ENCODE results near the gene WASHC2C. TPM values are rescaled to one million over a fixed set of nuclear protein-coding genes. Genes with fewer than 3 reads are reported as not detected.
"Not testable (repeated sequence)": the region's sequence is repeated elsewhere in the genome, so short reads cannot be mapped to it uniquely, and the experiment has no call there.

The WASHC2C gene
- total RNA-seq, 1 experiment from 2014 or later: 16.1 TPM

DNA sequence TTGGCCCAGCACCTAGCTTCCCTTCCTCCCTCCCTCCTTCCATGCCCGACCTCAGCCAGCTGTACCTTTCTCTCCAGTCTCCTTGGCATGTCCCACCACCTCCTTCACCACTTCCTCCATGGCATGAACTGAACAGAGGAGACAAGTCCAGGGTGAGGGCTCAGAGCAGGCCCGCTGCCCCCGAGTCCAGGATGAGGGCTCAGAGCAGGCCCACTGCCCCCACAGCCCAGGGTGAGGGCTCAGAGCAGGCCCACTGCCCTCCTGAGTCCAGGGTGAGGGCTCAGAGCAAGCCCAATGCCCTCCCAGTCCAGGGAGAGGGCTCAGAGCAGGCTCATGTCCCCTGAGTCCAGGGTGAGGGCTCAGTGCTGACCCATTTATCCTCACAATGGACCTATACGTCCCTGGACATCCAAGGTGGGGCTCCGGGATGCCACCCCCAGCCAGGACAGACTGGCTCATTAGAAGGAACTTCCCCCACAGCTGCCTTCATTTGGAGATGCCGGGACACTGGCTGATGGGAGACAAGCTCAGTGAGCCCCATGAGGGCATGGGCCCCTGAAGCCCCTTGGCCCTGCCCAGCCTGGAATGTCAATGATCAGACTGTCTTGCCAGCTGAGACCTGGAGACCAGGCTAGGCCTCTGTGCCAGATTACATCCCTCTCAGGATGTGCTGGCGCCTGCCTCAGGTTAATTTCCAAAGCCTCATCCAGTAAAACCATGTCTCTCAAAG, 90.2 kb downstream of the WASHC2C start:
- no peaks in the 10 kb centered on the region for H4K20me1 ChIP-seq (ENCODE audit: low read length)
- ChIA-PET POLR2A (ENCODE audit: unreplicated experiment) (no interaction called here), CTCF (no interaction called here)
- H3F3A ChIP-seq (ENCODE audit: low read length, unreplicated experiment): no peaks in the 10 kb centered on the region
- TF ChIP-seq EZH2phosphoT487 (IDR thresholded peaks at IDR 0.05; ENCODE audit: borderline replicate concordance, low read length): no peak
- TF ChIP-seq, protein P1, sequence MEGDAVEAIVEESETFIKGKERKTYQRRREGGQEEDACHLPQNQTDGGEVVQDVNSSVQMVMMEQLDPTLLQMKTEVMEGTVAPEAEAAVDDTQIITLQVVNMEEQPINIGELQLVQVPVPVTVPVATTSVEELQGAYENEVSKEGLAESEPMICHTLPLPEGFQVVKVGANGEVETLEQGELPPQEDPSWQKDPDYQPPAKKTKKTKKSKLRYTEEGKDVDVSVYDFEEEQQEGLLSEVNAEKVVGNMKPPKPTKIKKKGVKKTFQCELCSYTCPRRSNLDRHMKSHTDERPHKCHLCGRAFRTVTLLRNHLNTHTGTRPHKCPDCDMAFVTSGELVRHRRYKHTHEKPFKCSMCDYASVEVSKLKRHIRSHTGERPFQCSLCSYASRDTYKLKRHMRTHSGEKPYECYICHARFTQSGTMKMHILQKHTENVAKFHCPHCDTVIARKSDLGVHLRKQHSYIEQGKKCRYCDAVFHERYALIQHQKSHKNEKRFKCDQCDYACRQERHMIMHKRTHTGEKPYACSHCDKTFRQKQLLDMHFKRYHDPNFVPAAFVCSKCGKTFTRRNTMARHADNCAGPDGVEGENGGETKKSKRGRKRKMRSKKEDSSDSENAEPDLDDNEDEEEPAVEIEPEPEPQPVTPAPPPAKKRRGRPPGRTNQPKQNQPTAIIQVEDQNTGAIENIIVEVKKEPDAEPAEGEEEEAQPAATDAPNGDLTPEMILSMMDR (conservative IDR thresholded peaks at IDR 0.05; ENCODE audit: low read depth, low read length): no peak
- TF ChIP-seq EZH2 (IDR thresholded peaks at IDR 0.05; ENCODE audit: low read length, unreplicated experiment): no peak
- DNase-seq (no peak), ATAC-seq (no peak)
- H3K9me3 ChIP-seq (ENCODE audit: low read length): no peaks in the 10 kb centered on the region
- H3K4me2 ChIP-seq (ENCODE audit: low read length): no peak overlapping the region
- H3K79me2 ChIP-seq (ENCODE audit: low read length): no peaks in the 10 kb centered on the region
- no peaks in the 10 kb centered on the region for H3K36me3 ChIP-seq (ENCODE audit: low read depth, low read length)
- no peaks in the 10 kb centered on the region for H3K27me3 ChIP-seq (ENCODE audit: low read length)
- no TSS peak for BruUV-seq (replicated peaks)
- no peak overlapping the region for H3K9ac ChIP-seq (ENCODE audit: low read length)
- no peaks in the 10 kb centered on the region for H3K9me2 ChIP-seq (replicated peaks; ENCODE audit: low read length)
- H3K27ac ChIP-seq (ENCODE audit: low read length): no peak overlapping the region
- intact Hi-C loops (cut with micrococcal nuclease): no loop called here
- H2AFZ ChIP-seq (ENCODE audit: low read length): no peak overlapping the region
- H3K4me3 ChIP-seq (ENCODE audit: low read length): no peak overlapping the region
- no peaks in the 10 kb centered on the region for H3K4me1 ChIP-seq (ENCODE audit: insufficient read depth, low read length)

- no peak overlapping the region for H3K9ac ChIP-seq (ENCODE audit: low read length)
- no TSS peak for BruUV-seq (replicated peaks)
- H3K36me3 ChIP-seq (ENCODE audit: low read depth, low read length): no peaks in the 10 kb centered on the region
- DNase-seq: no peak
- no peaks in the 10 kb centered on the region for H3K9me2 ChIP-seq (replicated peaks; ENCODE audit: low read length)
- ChIA-PET CTCF (no interaction called here), POLR2A (ENCODE audit: unreplicated experiment) (no interaction called here)
- no peak for TF ChIP-seq EZH2 (IDR thresholded peaks at IDR 0.05; ENCODE audit: low read length, unreplicated experiment)
- TF ChIP-seq, protein P1 (conservative IDR thresholded peaks at IDR 0.05; ENCODE audit: low read depth, low read length): no peak
- TF ChIP-seq EZH2phosphoT487 (IDR thresholded peaks at IDR 0.05; ENCODE audit: borderline replicate concordance, low read length): no peak
- intact Hi-C loops (cut with micrococcal nuclease): no loop called here
- no peaks in the 10 kb centered on the region for H4K20me1 ChIP-seq (ENCODE audit: low read length)
- H3K4me1 ChIP-seq (ENCODE audit: insufficient read depth, low read length): no peaks in the 10 kb centered on the region
- no peak overlapping the region for H3K27ac ChIP-seq (ENCODE audit: low read length)
- no peak overlapping the region for H3K4me2 ChIP-seq (ENCODE audit: low read length)
- no peaks in the 10 kb centered on the region for H3K79me2 ChIP-seq (ENCODE audit: low read length)
- H2AFZ ChIP-seq (ENCODE audit: low read length): no peak overlapping the region
- H3F3A ChIP-seq (ENCODE audit: low read length, unreplicated experiment): no peaks in the 10 kb centered on the region
- no peaks in the 10 kb centered on the region for H3K9me3 ChIP-seq (ENCODE audit: low read length)
- no peak for ATAC-seq
- no peak overlapping the region for H3K4me3 ChIP-seq (ENCODE audit: low read length)
- H3K27me3 ChIP-seq (ENCODE audit: low read length): no peaks in the 10 kb centered on the region
Measured at GRCh38 chr10:45817912-45818311, 90.8 kb downstream of the WASHC2C start.

DNA sequence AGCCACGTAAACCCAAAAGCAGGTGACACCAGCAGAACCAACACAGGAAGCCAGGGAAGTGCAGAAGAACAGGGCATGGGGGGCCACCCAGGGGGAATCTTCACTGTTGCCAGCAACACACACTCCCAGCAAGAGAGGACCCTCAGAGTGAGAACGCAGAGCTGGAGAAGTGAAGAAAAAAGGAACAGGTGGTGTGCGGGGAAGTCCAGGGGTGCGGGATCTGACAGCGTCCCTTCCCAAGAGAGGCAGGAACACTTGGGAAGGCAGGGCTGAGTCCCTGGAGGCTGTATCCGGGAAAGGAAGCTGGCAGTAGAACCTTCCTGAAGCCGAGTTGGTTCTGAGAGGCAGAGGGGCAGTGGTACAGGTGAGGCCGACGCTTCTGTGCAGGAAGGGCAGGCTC, 92.5 kb downstream of the WASHC2C start:
- Histone ChIP-seq H3K9me2 (replicated peaks; ENCODE audit: low read length) (no peaks in the 10 kb centered on the region), H2AFZ (ENCODE audit: low read length) (no peak overlapping the region), H4K20me1 (ENCODE audit: low read length) (no peaks in the 10 kb centered on the region), H3K4me2 (ENCODE audit: low read length) (no peak overlapping the region), H3K79me2 (ENCODE audit: low read length) (no peaks in the 10 kb centered on the region), H3K4me1 (ENCODE audit: insufficient read depth, low read length) (no peaks in the 10 kb centered on the region), H3K27ac (ENCODE audit: low read length) (no peak overlapping the region), H3K27me3 (ENCODE audit: low read length) (no peaks in the 10 kb centered on the region), H3K9me3 (ENCODE audit: low read length) (no peaks in the 10 kb centered on the region), H3K9ac (ENCODE audit: low read length) (no peak overlapping the region), H3K36me3 (ENCODE audit: low read depth, low read length) (no peaks in the 10 kb centered on the region), H3K4me3 (ENCODE audit: low read length) (no peak overlapping the region), H3F3A (ENCODE audit: low read length, unreplicated experiment) (no peaks in the 10 kb centered on the region)
- BruUV-seq (replicated peaks): no TSS peak
- ChIA-PET POLR2A (ENCODE audit: unreplicated experiment) (no interaction called here), CTCF (no interaction called here)
- ATAC-seq (no peak), DNase-seq (no peak)
- intact Hi-C loops (cut with micrococcal nuclease): no loop called here
- TF ChIP-seq, protein P1 (conservative IDR thresholded peaks at IDR 0.05; ENCODE audit: low read depth, low read length): no peak
- TF ChIP-seq EZH2 (IDR thresholded peaks at IDR 0.05; ENCODE audit: low read length, unreplicated experiment): no peak
- no peak for TF ChIP-seq EZH2phosphoT487 (IDR thresholded peaks at IDR 0.05; ENCODE audit: borderline replicate concordance, low read length)

DNA sequence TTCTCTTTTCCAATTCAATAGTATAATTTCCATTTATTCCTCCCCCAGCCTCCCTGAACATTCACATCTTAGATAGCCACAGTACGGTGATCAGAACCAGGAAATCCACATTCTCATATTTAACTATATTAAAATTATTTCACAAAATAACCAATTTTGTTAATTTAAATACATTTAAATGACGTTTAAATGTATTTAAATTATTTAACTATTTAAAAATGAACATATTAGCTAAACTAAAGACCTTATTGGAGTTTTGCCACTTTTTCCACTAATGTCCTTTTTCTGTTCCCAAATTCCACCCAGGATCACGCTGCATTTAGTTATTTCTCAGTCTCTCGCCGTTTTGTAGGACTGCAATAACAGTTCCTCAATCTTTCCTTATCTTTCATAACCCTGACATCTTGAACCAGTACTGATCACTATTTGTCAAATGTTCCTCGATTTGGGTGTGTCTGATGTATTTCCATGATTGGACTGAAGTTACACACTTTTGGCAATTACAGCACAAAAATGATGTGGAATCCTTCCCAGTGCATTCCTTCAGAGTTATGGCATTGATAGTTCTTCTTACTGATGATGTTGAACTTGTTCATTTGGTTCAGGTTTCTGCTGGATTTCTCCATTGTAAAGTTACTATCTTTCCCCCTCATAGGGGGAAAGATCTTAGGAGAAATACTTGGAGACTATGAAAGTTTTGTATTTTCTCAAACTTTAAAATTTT, 93.2 kb downstream of the WASHC2C start:
- not testable (repeated sequence) for BruUV-seq (replicated peaks)

More for the DNA sequence above, 93.2 kb downstream of the WASHC2C start:
- H3K27ac ChIP-seq (ENCODE audit: low read length); H3K4me1 ChIP-seq (ENCODE audit: insufficient read depth, low read length); intact Hi-C loops (cut with micrococcal nuclease); H3K9ac ChIP-seq (ENCODE audit: low read length); H3K79me2 ChIP-seq (ENCODE audit: low read length); H2AFZ ChIP-seq (ENCODE audit: low read length); H3K27me3 ChIP-seq (ENCODE audit: low read length); H3K4me2 ChIP-seq (ENCODE audit: low read length); H3K9me2 ChIP-seq (replicated peaks; ENCODE audit: low read length); H3F3A ChIP-seq (ENCODE audit: low read length, unreplicated experiment); DNase-seq; H3K36me3 ChIP-seq (ENCODE audit: low read depth, low read length); ATAC-seq; H3K9me3 ChIP-seq (ENCODE audit: low read length); CTCF ChIA-PET; H4K20me1 ChIP-seq (ENCODE audit: low read length); H3K4me3 ChIP-seq (ENCODE audit: low read length); POLR2A ChIA-PET (ENCODE audit: unreplicated experiment): not testable (repeated sequence)
